Stimulated activated CD4-positive, alpha-beta T cell treated with anti-CD3 and anti-CD28 coated beads, Interleukin-12 subunit alpha, Interleukin-12 subunit beta, amount 100 ng/mL, for 4 hours (primary cell): ENCODE measurements around the gene FKBP4.

ENCODE experiments used
- DNase-seq: peaks from one replicate; pipeline ENCODE4 v3.0.0-alpha.2; 2020

The FKBP4 gene

DNA sequence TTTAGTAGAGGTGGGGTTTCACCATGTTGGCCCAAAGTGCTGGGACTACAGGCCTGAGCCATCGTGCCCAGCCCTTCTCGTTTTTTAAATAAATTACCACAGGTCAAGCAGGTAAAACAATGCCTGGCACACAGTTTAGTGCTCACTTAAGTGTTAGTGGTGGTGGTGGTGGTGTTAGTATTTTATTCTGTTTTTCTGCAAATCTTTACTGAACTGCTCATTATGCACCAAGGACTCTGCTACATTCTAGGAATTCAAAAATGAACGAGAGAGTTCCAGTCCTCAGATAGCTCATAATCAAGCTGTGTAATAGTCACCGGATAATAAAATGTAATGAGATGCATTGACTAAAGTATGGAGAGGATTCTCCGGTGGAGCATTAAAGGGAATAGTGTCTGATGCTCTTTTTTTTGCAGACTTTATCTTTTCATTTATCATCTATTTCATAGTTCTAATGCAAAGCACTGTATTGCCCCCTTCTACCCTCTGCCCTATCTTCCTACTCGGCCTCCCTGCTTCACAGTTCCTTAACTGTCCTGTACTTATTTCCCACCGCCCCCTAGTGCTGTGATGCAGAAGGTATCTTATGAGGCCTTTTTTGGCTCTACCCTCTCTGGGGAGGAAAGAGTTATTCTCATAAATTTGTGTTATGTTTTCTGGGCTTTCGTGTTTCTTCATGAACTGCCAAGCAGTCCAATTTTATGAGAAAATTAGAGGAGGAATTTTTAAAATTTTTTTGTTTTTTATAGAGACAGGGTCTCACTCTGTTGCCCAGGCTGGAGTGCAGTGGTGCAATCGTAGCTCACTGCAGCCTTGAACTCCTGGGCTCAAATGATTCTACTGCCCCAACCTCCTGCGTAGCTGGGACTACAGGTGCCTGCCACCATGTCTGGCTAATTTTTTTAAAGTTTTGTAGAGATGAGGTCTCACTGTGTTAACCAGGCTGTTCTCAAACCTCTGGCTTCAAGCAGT is 18.7 kb downstream of the FKBP4 start:
- DNase-seq = peak; percentile 41

DNA sequence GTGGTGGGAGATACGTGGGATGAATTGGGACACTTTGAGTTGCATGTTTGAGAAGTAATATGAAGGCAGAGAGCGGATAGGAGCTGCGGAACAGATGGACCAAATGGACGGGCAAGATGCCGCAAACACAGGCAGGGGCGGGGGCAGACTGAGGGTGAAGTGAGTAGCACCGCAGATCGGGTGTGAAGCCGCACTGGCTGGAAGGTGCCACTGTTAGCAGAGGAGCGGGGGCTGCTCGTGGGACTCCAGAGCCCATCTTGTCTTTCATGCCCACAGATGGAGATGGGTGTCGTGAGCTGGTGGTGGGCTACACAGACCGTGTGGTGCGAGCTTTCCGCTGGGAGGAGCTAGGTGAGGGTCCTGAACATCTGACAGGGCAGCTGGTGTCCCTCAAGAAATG is 25.0 kb downstream of the FKBP4 start:
- DNase-seq = no peak

DNA sequence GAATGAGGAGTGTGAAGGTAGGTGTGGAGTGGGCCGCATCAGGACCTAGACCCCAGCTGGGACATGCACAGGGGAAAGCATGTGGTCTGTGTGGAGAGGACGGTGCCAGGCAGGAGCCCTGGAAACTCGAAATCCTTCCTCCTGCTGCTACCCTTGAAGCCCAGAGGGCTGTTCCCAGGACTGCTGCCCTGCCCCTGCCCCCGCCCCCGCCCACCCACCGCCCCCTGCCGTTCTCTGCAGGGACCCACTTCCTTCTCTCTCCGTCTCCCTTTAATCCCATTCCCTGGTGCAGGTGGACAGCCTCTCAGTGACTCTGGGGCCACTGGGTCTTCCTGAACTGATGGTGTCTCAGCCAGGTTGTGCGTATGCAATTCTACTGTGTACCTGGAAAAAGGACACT is 25.7 kb downstream of the FKBP4 start:
- DNase-seq = no peak

DNA sequence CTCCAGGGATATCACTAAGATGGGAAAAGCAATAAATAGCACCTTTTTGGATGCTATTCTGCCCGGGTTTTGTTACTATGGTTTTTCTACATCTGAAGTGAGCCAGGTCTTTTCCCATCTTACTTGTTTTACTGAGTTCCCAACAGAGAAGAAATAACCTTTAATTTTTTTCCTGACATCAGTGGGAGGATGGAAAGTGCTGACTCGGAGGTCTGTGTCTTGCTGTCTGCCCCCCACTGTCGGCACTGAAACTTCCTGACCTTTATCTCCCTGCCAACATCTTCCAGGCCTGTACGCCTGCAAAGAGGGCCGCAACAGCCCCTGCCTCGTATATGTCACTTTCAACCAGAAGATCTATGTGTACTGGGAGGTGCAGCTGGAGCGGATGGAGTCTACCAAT is 28.7 kb downstream of the FKBP4 start:
- no peak for DNase-seq

DNA sequence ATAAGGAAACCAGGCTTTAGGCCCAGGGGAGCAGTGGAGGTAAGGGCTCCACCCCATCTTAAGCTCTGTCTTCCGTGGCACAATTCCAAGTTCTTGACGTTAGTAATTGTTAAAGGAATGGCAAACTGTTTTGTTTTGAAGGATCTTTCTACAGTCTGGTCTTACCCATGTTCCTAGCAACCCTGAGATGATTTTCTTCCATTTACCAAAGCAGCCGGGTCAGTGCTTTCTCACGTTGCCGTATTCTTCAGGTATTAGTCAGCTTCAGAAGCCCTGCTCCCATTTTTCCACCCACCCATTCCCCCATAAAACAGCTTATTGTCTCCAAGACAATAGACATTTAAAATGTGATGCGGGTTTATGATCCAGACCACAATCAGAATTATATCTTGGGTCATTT is 29.8 kb downstream of the FKBP4 start:
- DNase-seq = no peak

DNA sequence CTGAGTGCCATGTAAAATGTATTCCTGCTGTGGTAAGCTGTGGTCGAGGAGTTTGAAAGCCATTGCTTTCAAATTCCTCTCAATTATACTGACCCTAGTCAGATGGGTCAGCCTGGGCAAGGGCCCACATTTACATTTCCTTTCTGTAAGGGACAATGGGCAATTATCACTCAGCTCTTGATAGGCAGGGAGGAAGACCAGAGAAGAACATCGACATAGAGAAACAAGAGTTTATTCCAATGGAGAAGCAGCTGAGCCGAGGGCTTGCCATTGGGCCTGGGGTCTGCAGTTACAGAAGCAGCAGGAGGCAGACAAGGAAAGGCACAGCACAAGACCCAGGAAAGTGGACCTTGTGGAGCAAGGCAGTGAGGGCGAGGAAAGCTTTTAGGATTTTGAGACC is 30.4 kb downstream of the FKBP4 start:
- DNase-seq = no peak

DNA sequence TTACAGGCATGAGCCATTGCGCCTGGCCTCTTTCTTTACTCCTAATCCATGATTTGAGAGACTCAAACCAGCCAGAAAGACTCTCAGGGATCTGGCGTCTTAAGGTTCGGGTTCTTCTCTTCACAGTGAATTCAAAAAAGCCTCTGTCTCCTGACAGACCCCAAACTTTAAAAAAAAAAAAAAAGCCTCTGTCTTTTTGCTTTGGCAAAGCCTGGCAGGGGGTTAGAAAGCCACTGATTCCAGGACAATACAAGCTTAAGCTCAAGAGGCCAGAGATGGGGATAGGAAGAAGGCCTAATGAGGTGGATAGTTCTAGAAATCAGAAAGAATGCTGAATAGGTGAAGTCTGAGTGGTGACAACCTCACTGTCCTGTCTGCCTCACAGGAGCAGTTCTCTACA is 31.3 kb downstream of the FKBP4 start:
- DNase-seq = no peak

DNA sequence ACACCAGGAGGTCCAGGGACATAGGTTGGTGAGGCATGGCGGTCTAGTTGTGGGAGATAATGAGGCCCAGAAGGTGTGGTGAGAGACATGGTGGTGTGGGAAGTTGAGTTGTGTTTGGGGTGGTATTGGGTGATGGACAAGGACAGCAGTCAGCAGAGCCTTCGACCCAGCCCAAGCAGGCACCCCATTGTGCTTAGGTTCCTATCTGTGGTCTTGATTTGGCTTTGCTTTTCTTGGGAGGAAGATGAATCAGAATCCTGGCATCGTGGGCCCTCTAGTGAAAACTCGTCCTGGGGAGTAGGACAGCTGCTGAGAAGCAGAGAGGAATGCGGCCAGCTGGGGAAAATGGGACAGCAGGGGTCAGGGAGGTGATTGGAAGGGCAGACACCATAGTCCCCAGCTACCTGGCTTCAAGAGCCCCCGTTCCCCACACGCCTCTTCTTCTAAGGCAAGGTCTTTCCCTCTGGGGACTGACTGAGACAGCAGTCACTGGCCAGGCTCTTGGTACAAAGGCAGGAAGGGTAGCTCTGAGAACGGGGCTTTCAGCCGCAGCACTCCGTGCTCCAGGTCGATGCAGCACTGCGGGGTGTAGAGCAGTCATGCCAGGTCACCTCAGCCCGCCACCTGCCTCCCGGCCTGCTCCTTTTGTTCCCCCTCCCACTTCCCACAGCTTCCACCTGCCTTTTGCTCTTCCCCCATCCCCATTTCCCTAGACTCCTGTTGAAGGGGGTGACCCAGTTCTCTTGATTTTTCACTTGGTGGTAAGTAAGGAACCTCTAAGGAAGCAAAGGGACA is 32.1 kb downstream of the FKBP4 start:
- no peak for DNase-seq

DNA sequence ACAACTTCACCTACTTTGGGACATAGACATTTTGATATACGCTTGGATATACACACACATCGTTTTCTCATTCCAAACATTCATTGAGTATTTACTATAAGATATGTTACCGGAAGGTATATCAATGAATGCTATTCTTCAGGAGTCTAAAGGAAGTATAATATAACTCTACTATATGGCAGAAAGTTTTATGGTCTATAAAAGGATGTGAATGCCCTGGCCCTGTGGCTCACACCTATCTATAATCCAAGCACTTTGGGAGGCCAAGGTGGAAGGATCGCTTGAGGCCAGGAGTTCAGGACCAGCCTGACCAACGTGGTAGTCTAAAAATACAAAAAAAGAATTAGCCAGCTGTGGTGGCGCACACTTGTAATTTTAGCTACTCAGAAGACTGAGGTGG is 34.5 kb downstream of the FKBP4 start:
- no peak for DNase-seq

DNA sequence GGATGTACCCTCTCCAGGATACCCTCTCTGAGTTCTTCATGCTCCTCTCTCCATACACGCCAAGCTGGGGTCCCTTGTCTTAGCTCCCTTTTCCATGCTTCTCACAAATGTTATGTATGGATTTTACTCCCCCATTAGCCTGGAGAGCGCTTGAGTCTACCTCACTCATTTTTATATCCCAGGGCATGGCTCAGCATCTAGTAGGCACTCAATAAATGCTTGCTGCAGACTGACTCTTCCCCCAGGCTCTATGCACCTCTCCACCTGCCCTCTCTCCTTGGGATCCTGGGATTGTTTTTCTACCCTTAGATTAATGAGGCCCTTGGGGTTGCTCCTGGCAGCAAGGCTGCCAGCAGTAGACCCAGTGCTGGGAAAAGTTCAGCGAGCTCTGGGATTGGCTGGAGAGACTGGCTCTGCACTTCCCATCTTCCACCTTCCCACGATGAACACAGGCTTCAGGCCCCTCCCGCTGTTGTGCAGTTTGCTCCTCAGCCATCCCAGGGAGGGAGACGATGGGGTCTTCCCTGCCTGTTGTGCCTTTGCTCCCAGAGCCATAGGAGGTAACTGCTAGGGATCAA is 37.9 kb downstream of the FKBP4 start:
- DNase-seq = no peak

DNA sequence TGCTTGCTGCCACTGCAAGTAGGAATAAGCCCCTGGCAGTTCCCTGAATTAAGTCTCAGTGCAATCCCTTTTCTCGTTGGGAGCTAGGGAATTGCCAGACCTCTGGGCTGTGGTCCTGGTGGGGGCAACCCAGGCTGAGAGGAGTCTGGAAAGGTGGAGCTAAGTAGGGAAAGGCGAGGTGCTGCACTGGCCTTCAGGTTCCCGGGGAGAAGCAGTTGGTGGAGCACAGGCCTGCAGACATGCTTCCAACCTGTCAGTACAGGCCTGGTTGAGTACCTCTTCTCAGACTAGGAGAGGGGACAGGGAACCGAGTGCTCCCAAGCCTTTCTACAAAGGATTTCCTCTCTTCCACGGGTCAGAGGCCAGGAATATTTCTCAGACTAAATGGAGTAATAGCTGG is 38.6 kb downstream of the FKBP4 start:
- no peak for DNase-seq

DNA sequence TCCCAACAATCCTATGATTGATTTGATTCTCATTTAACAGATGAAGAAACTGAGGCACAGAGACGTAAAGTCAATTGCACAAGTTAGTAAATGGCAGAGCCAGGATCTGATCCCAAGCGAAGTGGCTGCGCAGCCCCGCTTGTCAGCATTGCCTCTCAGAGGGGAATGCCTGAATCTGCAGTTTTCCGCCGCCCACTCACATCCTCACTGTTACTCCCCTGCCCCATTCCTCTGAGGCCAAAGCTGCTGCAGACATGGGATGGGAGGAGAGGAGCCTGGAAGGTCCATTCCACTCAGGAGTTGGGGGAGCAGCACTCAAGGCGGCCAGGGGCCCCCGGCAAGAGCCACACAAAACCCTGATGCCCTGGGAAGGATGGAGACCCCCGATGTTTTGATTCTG is 39.0 kb downstream of the FKBP4 start:
- DNase-seq = no peak

DNA sequence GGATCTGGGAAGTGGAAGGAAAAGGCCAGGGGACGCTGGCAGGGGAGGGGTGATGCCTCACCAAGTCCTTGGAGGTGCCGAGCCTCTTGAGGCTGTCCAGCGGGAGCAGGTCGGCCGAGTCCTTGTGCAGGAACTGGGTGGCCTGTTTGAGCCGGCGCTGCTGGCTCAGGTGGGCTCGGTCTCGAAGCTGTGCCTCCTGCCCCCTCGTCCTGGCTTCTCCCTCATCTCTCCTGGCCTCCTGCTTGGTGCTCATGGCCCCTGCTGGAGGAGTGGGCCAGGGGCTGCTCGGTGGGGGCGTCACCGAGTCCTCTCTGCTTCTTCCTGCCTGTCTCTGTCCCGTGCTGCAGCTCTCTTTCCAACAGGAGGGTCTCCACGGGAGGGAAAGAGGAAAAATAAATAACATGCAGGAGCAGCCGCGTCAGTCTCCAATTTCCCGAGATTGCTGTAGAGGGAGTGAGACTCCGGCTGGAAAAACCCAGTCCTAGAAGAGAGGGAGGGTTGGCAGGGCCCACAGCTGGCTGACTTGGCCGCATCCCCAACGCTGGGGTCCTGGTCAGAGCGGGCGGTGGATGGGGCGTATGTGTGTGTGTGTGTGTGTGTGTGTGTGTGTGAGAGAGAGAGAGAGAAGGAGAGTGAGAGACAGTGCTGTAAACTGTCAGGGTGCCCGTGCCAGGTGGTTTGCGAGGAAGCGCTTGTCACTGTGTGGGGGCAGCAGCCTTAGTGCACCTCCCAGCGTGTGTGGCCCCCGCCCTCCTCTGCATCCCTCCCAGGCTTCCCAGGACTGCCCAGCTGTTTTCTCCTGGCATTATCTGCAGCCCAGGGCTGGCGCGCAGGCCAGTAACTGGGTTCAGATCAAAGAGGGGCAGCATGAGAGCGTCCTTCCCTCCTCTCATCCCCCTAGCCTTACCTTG is 40.1 kb downstream of the FKBP4 start, which contains the start of gene NRIP2:
Gene NRIP2 (minus strand): TSS at position 455 of the 911 bp plus-strand sequence. CDS start 52 bp downstream, at position 403.
- no peak for DNase-seq

DNA sequence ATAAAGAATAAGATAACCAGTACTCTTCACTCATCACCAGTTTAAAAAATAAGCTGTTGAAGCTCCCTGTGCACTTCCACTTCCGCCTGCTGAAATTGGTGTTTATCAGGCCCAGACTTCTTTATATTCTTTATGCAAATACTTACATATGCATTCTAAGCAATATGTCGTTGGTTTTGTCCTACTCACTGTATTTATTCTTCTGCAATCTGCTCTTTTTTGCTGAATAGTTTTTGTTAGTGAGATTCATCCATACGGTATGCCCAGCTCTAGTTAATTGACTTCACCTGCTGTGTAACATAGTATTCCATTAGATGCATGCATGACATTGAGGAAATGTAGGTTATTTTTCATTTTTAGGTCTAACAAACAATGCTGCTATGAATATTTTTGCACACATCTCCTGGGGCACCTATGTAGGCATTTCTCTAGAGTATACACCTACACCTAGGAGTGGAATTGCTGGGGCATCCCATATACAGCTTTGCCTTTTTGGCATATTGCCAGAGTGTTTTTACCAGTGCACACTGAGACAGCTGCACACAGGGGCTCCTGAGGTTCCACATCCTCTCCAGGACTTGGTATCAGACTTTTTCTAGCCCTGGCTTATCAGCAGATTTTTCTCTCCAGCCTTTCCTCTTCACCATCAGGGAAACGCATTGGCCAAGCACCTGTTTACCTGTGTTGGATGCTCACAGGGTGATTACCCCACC is 41.1 kb downstream of the FKBP4 start:
- no peak for DNase-seq

DNA sequence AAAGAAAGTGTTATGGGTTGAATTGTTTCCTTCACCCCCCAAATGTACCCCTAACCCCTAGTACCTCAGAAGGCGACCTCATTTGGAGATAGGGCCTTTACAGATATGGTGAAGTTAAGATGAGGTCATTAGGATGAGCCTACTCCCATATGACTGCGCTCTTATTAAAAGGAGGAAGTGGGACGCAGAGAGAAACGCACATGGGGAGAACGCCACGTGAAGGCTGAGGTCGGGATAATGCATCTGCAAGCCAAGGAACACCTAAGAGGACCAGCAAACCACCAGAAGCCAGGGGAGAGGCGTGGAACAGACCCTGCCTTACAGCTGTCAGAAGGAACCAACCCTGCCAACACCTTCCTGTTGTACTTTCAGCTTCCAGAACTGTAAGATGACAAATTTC is 41.8 kb downstream of the FKBP4 start:
- DNase-seq = no peak

DNA sequence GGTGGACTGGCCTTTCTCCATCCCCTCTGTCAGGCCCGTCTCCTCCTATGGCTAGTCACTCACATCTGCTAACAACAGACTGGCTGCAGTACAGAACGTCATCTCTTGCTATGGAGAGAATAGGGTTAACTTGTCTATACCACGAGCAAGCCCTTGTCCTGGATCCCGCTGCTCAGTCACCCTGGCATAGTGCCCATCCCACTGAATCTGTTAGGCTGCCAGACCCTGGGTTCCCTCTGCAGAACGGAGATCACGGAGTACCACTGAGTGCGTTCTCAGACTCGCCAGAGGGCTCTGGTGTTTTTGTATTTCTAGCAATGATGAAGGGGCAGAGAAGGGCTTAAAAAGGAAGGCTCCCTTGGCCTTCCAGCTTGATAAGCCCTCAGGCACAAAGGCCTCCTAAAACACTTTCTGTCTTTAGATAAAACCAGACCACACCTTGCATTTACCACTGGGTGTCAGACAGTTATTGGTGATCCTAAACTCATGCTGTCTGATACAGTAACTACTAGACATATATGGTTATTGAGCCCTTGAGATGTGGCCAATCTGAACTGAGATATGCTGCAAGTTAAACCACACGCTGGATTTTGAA is 46.4 kb downstream of the FKBP4 start:
- DNase-seq = no peak

DNA sequence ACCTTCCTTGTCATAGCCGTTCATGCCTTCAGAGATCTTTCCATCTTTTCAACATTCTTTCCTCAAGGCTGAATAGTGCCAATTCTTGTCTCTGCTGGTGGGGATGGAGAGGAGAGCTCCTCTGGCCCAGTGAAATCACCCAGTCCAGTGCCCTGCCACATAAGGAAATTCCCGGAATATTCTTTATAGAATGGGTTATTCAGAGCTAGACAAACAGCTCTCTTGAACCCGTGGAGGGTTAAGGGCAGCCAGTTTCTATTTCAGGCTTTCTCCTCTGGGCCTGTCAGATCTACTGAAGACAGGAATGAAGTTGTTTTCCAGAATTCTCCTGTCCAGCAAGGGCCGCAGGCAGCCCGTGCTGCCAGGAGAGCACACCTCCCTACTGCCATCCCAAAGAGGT is 48.2 kb downstream of the FKBP4 start:
- DNase-seq = no peak

DNA sequence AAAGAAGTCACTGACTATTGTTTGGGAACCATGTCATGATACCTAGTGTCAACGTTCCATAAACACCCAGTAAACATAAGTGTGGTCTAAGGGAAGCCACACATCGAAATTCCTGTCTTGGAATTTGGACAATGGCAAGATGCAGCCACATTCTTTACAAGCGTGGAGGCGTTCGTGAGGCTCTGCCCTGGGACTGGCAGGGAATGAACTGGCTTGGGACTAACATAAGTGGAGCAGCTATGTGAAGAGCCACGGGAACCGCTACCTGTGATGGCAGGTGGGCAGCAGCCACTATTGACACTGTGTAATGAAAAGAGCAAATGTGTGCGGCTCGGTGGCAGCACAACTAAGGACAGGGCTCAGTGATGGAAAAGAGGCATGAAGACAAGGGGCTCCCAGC is 50.0 kb downstream of the FKBP4 start:
- DNase-seq = no peak

DNA sequence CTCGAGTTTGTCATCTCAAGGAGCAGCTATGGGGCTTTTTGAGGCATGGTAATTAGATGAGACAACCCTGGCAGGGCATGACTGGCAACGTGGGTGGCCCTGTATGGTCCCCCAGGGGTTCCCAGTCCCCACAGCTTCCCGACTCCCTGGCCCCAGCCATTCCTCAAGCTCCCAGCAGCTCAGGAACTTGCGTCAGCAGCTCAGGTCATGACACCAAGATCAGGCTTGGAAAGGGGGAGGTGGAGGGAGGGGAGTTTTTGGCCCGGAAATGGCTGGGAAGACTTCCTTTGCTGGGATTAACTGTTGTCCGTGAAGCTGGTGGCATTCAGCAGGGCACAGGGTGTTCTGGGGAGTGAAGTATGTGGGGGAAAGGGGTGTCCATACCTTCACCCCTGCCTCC is 50.5 kb downstream of the FKBP4 start:
- DNase-seq = no peak

DNA sequence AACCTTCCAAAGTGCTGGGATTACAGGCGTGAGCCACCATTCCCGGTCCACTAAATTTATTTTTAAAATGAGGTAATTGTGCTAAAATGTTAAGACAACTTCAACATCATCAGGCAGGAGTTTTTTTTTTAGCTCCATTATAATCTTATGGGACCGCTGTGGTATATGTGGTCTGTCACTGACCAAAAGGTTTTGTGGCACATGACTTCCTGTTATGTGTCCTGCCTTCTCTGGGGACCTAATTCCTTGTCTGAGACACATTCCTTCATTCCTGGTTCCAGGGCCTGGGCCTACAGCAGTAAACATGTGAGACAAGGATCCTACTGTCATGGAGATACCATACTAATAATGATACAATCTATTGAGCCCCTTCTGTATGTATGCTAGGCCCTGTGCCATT is 57.2 kb downstream of the FKBP4 start:
- no peak for DNase-seq

DNA sequence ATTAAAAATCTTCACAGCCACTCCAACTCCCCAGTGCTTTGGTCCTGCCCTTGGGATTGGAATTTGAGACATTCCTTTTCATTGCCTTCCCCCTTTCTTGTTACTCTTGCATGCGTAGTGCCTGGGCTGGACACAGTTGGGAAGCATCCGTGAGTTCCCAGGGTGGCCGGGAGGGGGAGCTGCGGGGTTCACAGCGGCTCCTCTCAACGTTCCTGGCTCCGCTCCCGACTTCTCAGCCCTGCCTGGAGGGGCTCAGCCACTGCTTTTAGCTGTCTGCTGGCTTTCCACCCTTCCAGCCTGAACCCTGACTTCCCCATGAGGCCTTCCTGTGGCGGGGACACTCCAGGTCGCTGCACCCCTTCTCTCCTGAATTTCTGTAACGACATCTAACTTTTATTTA is 58.9 kb downstream of the FKBP4 start:
- DNase-seq = peak; percentile 51
